HG02642 (cell line): ENCODE measurements around the gene PACS2.

Experiments
- ATAC-seq: cut with Tn5 transposase; IDR thresholded peaks from one replicate; pipeline ENCODE4 v1.9.1; 2021; ENCODE audit warnings: mild to moderate bottlenecking; ENCODE audit not compliant: unreplicated experiment, poor library complexity

PACS2 gene

DNA sequence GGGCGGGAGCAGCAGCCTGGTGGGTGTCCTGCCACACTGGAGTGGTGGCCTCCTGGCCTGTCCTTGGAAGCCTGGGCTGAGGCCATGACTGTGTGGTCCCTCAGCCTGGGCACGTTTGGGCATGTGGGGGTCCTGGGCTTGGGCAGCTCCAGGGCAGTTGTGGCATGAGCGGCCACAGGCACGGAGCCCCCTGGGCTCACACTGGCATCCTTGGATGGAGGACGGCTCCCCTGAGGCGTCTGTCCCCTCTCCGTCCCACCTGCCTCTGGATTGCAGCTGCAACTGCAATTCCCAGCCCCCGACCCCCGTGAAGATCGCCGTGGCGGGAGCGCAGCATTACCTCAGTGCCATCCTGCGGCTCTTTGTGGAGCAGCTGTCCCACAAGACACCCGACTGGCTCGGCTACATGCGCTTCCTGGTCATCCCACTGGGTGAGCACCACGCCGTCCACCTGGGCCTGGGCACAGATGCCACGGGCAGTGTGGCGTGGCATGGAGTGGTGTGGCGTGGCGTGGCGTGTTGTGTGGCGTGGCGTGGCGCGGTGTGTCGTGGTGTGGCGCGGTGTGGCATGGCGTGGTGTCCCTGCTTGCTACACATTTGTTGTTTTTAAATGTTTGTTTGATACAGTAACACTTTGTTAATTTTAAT lies 68.7 kb downstream of the PACS2 start:
- ATAC-seq = no peak

GRCh38 chr14:105384041-105384557 lies 69.6 kb downstream of the PACS2 start:
- no peak for ATAC-seq

GRCh38 chr14:105384605-105385321 lies 70.2 kb downstream of the PACS2 start:
- no peak for ATAC-seq

DNA sequence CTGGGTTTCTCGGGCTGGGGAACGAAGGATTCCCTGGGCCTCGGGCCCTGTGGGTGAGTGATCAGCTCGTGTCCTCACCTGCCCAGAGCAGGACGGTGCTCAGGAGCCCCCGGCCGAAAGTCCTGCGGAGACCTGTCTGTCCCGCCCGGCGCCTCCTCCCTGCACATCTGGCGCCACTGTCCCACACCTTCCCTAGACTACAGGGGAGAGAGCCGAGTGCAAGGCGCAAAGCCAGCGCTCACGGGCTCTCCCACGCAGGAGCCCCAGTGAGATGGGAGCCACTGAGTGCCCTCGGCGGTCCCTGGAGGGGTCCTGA lies 70.7 kb downstream of the PACS2 start:
- no peak for ATAC-seq

DNA sequence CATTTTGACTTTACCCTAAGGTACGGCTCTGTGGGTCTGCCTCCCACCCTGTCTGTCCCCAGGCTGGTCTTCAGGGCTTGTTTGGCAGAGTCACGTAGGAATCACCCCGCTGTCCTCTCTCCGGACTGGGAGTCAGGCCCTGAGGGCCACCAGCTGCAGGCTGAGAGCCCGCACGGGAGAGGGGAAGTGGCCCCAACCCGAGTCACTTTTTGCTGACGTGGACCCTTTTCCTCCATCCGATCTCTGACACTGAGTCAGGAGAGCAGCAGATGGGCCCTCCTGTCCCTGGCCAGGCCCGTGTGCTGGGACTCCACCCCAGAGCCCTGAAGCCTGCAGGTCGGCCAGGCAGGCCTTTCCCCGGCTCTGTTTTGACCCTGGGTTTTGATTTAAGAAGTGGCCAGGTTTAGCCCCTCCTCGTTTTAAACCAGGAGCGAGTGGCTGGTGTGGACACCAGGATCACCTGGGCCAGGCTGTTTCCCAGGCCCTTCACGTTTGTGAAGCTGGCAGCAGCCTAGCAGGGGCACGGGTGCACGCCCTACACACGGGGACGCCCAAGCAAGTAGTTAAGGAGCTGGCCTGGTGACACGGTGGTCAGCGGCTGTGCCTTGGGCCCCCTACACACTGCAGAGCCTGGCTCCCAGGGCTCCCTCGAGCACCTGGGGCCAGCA lies 71.3 kb downstream of the PACS2 start:
- no peak for ATAC-seq

GRCh38 chr14:105386581-105387529 lies 72.3 kb downstream of the PACS2 start:
- no peak for ATAC-seq

- ATAC-seq = no peak
These were observed 73.0 kb downstream of the PACS2 start for GRCh38 chr14:105387530-105387922.

DNA sequence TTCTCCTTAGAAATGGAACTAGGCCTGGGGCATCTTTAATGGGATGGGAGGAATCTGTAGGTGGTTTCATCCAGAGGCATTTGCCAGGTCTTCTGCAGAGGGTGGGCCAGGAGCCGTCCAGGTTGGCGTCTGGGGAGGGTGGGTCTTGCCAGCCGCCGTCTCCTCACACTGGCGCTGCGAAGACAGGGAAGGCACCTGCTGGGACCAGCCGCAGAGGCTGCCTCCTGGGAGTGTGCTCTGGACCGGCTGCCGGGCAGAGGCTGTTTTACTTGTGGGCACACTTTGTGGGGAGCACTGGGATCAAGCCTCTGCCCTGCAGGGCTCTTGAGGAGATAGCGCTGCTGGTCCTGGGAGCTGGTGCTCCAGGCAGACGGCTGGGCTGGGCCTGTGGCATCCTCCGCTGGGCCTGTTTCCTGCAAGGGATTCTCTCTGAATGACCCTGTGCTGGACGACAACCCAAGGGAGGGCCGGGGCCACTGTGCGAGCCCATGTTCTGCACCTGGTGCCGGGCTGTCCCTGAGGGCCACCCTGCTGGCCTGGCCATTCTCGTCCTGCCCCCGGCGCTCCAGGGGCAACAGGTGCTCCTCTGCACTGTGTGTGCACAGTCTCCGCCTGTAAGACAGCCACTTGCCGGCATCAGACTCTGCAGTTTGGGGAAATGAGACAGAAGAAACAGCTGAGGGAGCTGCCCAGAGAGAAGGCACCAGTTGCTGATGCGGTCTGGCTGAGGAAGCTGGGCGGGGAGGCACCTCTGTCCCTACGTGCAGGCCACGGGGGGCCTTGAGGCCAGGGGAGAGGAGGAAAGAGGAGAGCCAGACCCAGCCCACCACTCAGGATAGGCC lies 73.8 kb downstream of the PACS2 start:
- no peak for ATAC-seq

- ATAC-seq = no peak
These were observed 74.4 kb downstream of the PACS2 start for GRCh38 chr14:105388976-105389375.

- ATAC-seq = no peak
These were observed 75.0 kb downstream of the PACS2 start for GRCh38 chr14:105389534-105389933.

DNA sequence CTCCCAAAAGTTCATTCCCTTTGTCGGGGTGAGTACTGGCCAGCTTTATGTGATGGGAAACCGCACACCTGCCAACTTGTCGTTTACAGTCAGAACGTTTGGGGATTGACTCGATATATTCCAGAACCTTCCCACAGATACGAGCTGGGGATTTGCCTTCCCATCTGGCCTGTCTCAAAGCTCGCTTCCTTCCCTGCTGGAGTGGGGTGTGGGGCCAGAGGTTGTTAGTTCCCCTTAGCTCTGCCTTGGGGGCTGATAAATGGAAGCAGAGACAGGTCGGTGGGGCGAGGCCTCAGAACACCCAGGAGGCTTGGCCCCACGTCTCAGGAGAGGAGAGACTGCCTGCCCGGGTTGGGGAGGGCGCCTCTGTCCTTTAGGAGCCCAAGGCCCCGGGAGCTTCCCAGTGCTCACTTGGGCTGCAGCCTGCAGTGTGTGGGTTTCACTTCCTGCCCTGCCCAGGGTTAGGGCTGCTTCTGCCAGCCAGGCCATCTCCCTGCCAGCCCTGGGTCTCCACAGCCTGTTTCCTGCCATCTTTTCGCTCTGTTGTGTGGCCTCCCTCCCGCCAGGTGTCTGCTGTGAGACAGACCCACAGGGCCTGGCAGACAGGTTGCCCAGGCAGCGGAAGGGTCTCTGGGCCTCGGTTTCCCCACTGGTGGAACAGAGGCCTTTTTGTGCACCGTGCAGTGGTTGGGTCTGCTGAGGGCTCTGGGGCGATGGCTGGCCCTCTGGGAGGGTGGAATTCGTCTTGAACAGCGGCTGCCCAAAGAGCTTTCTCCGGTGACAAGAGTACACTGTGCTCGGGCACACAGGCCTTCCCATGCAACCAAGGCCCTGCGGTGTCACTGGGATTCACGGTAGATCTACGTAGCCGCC lies 75.7 kb downstream of the PACS2 start:
- no peak for ATAC-seq

GRCh38 chr14:105390849-105391500 lies 76.4 kb downstream of the PACS2 start:
- ATAC-seq = no peak

DNA sequence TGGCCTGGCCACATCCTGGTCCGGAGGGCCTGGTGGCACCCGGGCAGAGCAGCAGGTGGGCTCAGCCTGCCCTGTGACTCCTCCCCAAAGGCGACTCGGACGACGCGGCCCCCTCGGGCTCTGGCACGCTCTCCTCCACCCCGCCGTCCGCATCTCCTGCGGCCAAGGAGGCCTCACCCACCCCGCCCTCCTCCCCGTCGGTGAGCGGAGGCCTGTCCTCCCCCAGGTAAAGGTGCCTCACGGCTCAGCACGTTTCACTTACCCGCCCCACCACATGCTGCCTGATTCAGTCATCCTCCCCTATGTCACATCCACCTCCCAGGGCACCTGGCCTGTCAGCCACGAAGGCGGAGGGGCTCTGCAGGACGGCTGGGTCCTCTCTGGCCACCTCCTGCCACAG lies 77.0 kb downstream of the PACS2 start:
- ATAC-seq = no peak

GRCh38 chr14:105392131-105393090 lies 77.9 kb downstream of the PACS2 start:
- no peak for ATAC-seq

GRCh38 chr14:105393151-105393550 lies 78.6 kb downstream of the PACS2 start:
- no peak for ATAC-seq

DNA sequence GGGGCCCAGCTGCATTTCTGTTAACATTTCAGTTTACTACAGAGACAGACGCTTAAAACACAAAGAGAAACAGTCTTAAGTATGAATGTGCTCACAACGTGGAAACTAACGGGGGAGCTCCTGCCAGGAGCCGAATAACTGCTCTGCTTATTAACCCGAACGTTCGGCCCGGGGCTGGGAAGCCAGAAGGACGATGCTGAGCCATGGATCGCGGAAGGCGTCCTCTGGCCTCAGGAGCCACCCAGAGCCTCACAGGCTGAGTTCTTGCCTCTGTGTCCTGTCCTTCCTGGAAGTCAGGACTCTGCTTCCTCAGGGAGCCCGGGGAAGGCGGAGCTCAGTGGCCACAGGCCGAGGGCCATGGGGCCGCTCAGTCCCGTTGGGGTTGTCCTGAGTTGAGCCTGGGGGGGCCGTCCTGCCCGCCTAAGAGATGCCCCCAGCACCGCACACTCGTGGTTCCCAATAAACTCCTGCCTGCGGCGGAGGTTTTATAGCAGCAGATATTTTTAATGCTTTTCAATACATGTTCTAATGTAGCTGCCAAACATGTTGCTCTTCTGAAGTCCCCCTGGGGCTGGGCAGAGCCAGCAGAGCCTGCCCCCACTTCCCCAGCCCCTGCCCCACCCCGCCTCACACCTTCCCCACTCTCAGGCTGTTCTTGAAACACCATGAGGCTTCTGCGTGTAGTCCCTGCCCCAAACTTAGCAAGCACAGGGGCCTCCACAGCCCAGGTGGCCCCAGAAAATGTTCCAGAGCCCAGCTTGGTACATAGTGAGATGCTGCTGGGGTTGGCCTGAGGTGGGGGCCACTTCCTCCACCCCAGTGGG lies 80.4 kb downstream of the PACS2 start:
- ATAC-seq = no peak
